ENCODE data around the gene LUZP4.
A peak's percentile ranks its signal among the peaks of the same experiment; 100 is the strongest.

The LUZP4 gene

DNA sequence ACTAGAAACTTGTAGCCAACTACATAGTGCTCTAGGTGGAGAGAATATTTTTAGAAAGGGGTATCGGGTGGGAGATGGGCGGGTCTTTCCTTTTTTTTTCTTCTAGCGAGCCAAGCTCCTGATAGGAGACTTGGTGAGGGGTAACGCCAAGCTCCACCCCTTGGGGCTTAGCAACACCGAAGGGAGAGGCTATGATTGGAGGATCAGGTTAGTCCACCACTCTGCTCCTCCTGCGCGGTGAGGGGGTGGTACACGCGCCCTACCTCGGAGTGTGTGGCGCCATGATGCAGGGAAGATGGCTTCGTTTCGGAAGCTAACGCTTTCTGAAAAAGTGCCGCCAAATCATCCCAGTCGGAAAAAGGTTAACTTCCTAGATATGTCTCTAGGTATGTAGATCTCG is at the start of gene LUZP4:
TSS of gene LUZP4 (plus strand) at position 251 of the 400 bp plus-strand sequence. CDS start at position 296, 45 bp downstream.
- no peak within 1 kb of the TSS for H3K4me3 ChIP-seq (ENCODE audit: low read length)
- no peaks in the 10 kb centered on the region for H3K4me1 ChIP-seq (ENCODE audit: control insufficient read depth, insufficient read depth, low read length)
- no peak for DNase-seq (ENCODE audit: low read depth)
- H3K36me3 ChIP-seq (ENCODE audit: control insufficient read depth, insufficient read depth, low read length, severe bottlenecking) = no peaks in the 10 kb centered on the region
- no peak within 1 kb of the TSS for H3K9ac ChIP-seq (ENCODE audit: low read length)
- peaks cover 24% of the 10 kb centered on the region for H3K27me3 ChIP-seq (replicated peaks; ENCODE audit: control insufficient read depth, insufficient read depth, low read length)
- H3K9me3 ChIP-seq (ENCODE audit: control insufficient read depth, low read length) = peaks cover 5% of the 10 kb centered on the region

GRCh38 chrX:115251458-115252233 is 37.9 kb upstream of the LUZP4 start:
- Histone ChIP-seq H3K9ac (ENCODE audit: low read length) (no peak overlapping the region), H3K27me3 (replicated peaks; ENCODE audit: control insufficient read depth, insufficient read depth, low read length) (peaks cover 9% of the 10 kb centered on the region), H3K36me3 (ENCODE audit: control insufficient read depth, insufficient read depth, low read length, severe bottlenecking) (no peaks in the 10 kb centered on the region), H3K4me1 (ENCODE audit: control insufficient read depth, insufficient read depth, low read length) (no peaks in the 10 kb centered on the region), H3K4me3 (ENCODE audit: low read length) (no peak overlapping the region), H3K9me3 (ENCODE audit: control insufficient read depth, low read length) (no peaks in the 10 kb centered on the region)
- DNase-seq (ENCODE audit: low read depth) = no peak

DNA sequence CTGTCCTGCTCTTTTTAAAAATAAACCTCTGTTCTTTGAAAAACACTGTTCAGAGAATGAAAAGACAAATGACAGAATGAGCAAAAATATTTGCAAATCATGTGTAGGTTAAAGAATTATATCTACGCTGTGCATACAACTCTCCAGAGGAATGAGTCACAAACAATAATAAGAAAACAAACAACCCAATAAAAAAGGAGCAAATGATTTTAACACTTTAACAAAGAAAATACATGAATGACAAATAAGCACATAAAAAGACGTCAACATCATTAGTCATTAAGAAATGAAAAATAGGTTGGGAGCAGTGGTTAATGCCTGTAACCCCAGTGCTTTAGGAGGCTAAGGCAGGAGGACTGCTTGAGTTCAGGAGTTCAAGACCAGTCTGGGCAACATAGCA is 34.5 kb upstream of the LUZP4 start:
- DNase-seq (ENCODE audit: low read depth) = no peak

DNA sequence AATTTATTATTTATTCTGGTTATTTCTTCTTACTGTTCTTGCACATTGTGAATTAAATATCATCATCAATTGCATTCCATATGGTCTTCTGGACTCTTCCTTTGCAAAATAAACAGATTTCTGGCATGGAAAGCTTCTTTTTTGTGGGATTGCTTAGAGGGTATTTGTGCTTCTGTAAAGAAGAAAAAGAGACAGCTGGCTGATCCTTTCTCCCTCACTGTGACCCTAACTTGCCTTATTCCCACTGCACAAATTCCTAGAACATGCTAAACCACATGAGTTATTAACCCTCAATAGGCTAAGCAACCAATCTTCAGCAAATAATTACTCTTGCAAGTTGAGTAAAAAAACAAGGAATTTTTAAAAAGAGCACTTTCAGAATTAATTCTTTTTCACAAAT is 31.8 kb upstream of the LUZP4 start:
- H3K4me1 ChIP-seq (ENCODE audit: control insufficient read depth, insufficient read depth, low read length) = no peaks in the 10 kb centered on the region
- H3K9me3 ChIP-seq (ENCODE audit: control insufficient read depth, low read length) = no peaks in the 10 kb centered on the region
- DNase-seq (ENCODE audit: low read depth) = no peak

More for the DNA sequence above, 34.5 kb upstream of the LUZP4 start:
- Histone ChIP-seq H3K27me3 (replicated peaks; ENCODE audit: control insufficient read depth, insufficient read depth, low read length) (peaks cover 24% of the 10 kb centered on the region), H3K4me3 (ENCODE audit: low read length) (no peak overlapping the region), H3K36me3 (ENCODE audit: control insufficient read depth, insufficient read depth, low read length, severe bottlenecking) (no peaks in the 10 kb centered on the region), H3K4me1 (ENCODE audit: control insufficient read depth, insufficient read depth, low read length) (no peaks in the 10 kb centered on the region), H3K9me3 (ENCODE audit: control insufficient read depth, low read length) (no peaks in the 10 kb centered on the region), H3K9ac (ENCODE audit: low read length) (no peak overlapping the region)

GRCh38 chrX:115259238-115259875 is 30.2 kb upstream of the LUZP4 start:
- DNase-seq (ENCODE audit: low read depth) = peak; percentile 4
- Histone ChIP-seq H3K4me1 (ENCODE audit: control insufficient read depth, insufficient read depth, low read length) (no peaks in the 10 kb centered on the region), H3K36me3 (ENCODE audit: control insufficient read depth, insufficient read depth, low read length, severe bottlenecking) (no peaks in the 10 kb centered on the region), H3K9ac (ENCODE audit: low read length) (no peak overlapping the region), H3K4me3 (ENCODE audit: low read length) (no peak overlapping the region), H3K9me3 (ENCODE audit: control insufficient read depth, low read length) (no peaks in the 10 kb centered on the region), H3K27me3 (replicated peaks; ENCODE audit: control insufficient read depth, insufficient read depth, low read length) (peaks cover 21% of the 10 kb centered on the region)

More for the DNA sequence above, 31.8 kb upstream of the LUZP4 start:
- Histone ChIP-seq H3K9ac (ENCODE audit: low read length) (no peak overlapping the region), H3K4me3 (ENCODE audit: low read length) (no peak overlapping the region), H3K27me3 (replicated peaks; ENCODE audit: control insufficient read depth, insufficient read depth, low read length) (peaks cover 24% of the 10 kb centered on the region), H3K36me3 (ENCODE audit: control insufficient read depth, insufficient read depth, low read length, severe bottlenecking) (no peaks in the 10 kb centered on the region)

GRCh38 chrX:115260330-115260729 is 29.2 kb upstream of the LUZP4 start:
- H3K27me3 ChIP-seq (replicated peaks; ENCODE audit: control insufficient read depth, insufficient read depth, low read length) = peaks cover 19% of the 10 kb centered on the region
- H3K9ac ChIP-seq (ENCODE audit: low read length) = no peak overlapping the region
- peak; percentile 18 for DNase-seq (ENCODE audit: low read depth)
- H3K4me1 ChIP-seq (ENCODE audit: control insufficient read depth, insufficient read depth, low read length) = no peaks in the 10 kb centered on the region
- no peak overlapping the region for H3K4me3 ChIP-seq (ENCODE audit: low read length)
- no peaks in the 10 kb centered on the region for H3K36me3 ChIP-seq (ENCODE audit: control insufficient read depth, insufficient read depth, low read length, severe bottlenecking)
- no peaks in the 10 kb centered on the region for H3K9me3 ChIP-seq (ENCODE audit: control insufficient read depth, low read length)

DNA sequence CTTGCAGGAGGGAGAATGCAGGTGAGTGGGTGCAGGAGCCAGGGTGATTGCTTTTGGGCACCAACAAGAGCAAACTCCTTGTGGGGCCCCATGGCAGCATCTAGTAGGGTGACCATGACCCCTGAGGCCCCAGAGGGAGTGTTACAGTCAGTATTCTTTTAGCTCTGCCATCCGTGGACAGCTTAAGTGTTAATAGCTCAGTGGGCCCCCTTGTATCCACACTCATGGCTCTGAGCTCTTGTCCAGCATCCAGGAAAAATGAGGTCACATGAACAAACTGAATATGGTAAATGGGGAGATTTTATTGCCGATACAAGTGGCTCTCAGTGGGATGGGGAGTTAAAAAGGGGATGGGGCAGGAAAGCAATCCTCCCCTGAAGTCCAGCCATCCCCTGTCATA is 28.4 kb upstream of the LUZP4 start:
- H3K36me3 ChIP-seq (ENCODE audit: control insufficient read depth, insufficient read depth, low read length, severe bottlenecking) = no peaks in the 10 kb centered on the region
- no peaks in the 10 kb centered on the region for H3K4me1 ChIP-seq (ENCODE audit: control insufficient read depth, insufficient read depth, low read length)
- peaks cover 19% of the 10 kb centered on the region for H3K27me3 ChIP-seq (replicated peaks; ENCODE audit: control insufficient read depth, insufficient read depth, low read length)
- H3K9ac ChIP-seq (ENCODE audit: low read length) = no peak overlapping the region
- no peaks in the 10 kb centered on the region for H3K9me3 ChIP-seq (ENCODE audit: control insufficient read depth, low read length)
- DNase-seq (ENCODE audit: low read depth) = no peak
- H3K4me3 ChIP-seq (ENCODE audit: low read length) = no peak overlapping the region

DNA sequence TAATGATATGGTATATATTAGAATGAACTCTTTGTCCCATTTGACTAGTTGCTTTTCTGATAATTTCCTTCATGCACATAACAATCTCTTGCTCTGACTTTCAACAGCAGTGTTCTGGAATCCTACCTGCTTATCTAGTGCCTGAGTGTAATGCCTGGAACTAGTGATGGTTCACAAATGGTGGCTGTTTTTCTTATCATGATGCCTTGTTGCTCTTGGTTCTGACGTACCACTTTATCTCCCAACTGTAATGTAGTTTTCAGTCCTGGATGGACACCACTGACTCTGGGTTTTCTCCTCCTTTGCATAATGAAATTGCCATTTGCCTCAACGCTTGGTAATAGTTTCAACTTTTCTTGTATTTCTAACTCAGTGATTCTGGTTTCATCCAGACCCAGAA is 25.5 kb upstream of the LUZP4 start:
- H3K9ac ChIP-seq (ENCODE audit: low read length) = no peak overlapping the region
- no peaks in the 10 kb centered on the region for H3K4me1 ChIP-seq (ENCODE audit: control insufficient read depth, insufficient read depth, low read length)
- H3K36me3 ChIP-seq (ENCODE audit: control insufficient read depth, insufficient read depth, low read length, severe bottlenecking) = no peaks in the 10 kb centered on the region
- H3K9me3 ChIP-seq (ENCODE audit: control insufficient read depth, low read length) = no peaks in the 10 kb centered on the region
- peaks cover 12% of the 10 kb centered on the region for H3K27me3 ChIP-seq (replicated peaks; ENCODE audit: control insufficient read depth, insufficient read depth, low read length)
- no peak overlapping the region for H3K4me3 ChIP-seq (ENCODE audit: low read length)
- DNase-seq (ENCODE audit: low read depth) = no peak

GRCh38 chrX:115266300-115266699 is 23.2 kb upstream of the LUZP4 start:
- Histone ChIP-seq H3K9me3 (ENCODE audit: control insufficient read depth, low read length) (no peaks in the 10 kb centered on the region), H3K36me3 (ENCODE audit: control insufficient read depth, insufficient read depth, low read length, severe bottlenecking) (no peaks in the 10 kb centered on the region), H3K27me3 (replicated peaks; ENCODE audit: control insufficient read depth, insufficient read depth, low read length) (peaks cover 14% of the 10 kb centered on the region), H3K4me1 (ENCODE audit: control insufficient read depth, insufficient read depth, low read length) (no peaks in the 10 kb centered on the region), H3K9ac (ENCODE audit: low read length) (no peak overlapping the region), H3K4me3 (ENCODE audit: low read length) (no peak overlapping the region)
- DNase-seq (ENCODE audit: low read depth) = no peak

GRCh38 chrX:115268421-115268820 is 21.1 kb upstream of the LUZP4 start:
- Histone ChIP-seq H3K36me3 (ENCODE audit: control insufficient read depth, insufficient read depth, low read length, severe bottlenecking) (no peaks in the 10 kb centered on the region), H3K27me3 (replicated peaks; ENCODE audit: control insufficient read depth, insufficient read depth, low read length) (peaks cover 16% of the 10 kb centered on the region), H3K9me3 (ENCODE audit: control insufficient read depth, low read length) (no peaks in the 10 kb centered on the region), H3K9ac (ENCODE audit: low read length) (no peak overlapping the region), H3K4me3 (ENCODE audit: low read length) (no peak overlapping the region), H3K4me1 (ENCODE audit: control insufficient read depth, insufficient read depth, low read length) (no peaks in the 10 kb centered on the region)
- DNase-seq (ENCODE audit: low read depth) = peak; percentile 15

DNA sequence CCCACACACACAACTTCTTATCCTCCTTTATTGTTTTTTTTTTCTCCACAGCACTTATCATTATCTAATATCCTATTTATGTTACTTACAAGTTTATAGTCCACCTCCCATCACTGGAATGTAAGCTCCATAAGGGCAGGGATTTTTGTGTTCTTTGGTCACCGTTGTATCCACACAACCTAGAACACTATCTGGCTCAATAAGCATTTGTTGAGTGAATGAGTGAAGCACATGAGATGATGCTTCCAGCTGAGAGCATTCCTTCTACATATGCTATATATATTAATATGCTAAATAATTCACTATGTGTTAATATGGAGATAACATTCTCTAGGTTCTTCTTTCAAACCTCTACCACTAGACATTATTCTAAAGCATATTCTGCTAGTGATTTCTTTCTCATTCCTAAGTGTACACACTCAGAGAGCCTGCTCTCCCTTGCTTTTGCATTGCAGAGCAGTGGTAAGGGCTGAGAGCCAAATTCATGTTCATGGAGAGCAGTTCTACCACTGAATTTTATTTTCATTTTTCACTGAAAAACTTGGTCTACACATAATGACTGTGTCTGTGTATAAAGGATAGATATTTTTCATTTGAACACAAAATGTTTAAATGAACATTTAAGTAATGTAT is 20.3 kb upstream of the LUZP4 start:
- Histone ChIP-seq H3K4me3 (ENCODE audit: low read length) (no peak overlapping the region), H3K27me3 (replicated peaks; ENCODE audit: control insufficient read depth, insufficient read depth, low read length) (peaks cover 18% of the 10 kb centered on the region), H3K9me3 (ENCODE audit: control insufficient read depth, low read length) (no peaks in the 10 kb centered on the region), H3K4me1 (ENCODE audit: control insufficient read depth, insufficient read depth, low read length) (no peaks in the 10 kb centered on the region), H3K36me3 (ENCODE audit: control insufficient read depth, insufficient read depth, low read length, severe bottlenecking) (no peaks in the 10 kb centered on the region), H3K9ac (ENCODE audit: low read length) (no peak overlapping the region)
- no peak for DNase-seq (ENCODE audit: low read depth)
